Subcutaneous adipose tissue (tissue), 4 donors: ENCODE measurements around the gene DUXB. TPM values are rescaled to one million over a fixed set of nuclear protein-coding genes. Genes with fewer than 3 reads are reported as not detected.

Source experiments
- small RNA-seq: library from RNA; depleted of rRNA; stranded (forward); fragments of <200 nt; gene quantifications from one replicate; pipeline ENCODE3, GENCODE V24; 2016
- total RNA-seq, 4 donors: library from RNA; depleted of rRNA; stranded (reverse); fragments of >200 nt; gene quantifications; one replicate each; pipeline ENCODE4 v1.1.0, GENCODE V29; 2016
- TF ChIP-seq, protein P1 (sequence below): fragments of 450-650 bp; IDR thresholded peaks from one replicate; pipeline ENCODE4 v1.5.1; 2016; ENCODE audit warnings: low read depth, mild to moderate bottlenecking, control low read depth, antibody characterized with exemption, moderate library complexity

Gene DUXB
- total RNA-seq, 4 donors from 2014 or later: not detected

- TF ChIP-seq, protein P1, sequence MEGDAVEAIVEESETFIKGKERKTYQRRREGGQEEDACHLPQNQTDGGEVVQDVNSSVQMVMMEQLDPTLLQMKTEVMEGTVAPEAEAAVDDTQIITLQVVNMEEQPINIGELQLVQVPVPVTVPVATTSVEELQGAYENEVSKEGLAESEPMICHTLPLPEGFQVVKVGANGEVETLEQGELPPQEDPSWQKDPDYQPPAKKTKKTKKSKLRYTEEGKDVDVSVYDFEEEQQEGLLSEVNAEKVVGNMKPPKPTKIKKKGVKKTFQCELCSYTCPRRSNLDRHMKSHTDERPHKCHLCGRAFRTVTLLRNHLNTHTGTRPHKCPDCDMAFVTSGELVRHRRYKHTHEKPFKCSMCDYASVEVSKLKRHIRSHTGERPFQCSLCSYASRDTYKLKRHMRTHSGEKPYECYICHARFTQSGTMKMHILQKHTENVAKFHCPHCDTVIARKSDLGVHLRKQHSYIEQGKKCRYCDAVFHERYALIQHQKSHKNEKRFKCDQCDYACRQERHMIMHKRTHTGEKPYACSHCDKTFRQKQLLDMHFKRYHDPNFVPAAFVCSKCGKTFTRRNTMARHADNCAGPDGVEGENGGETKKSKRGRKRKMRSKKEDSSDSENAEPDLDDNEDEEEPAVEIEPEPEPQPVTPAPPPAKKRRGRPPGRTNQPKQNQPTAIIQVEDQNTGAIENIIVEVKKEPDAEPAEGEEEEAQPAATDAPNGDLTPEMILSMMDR: no peak
These were observed 54.2 kb downstream of the DUXB start for GRCh38 chr16:75647112-75647491.

DNA sequence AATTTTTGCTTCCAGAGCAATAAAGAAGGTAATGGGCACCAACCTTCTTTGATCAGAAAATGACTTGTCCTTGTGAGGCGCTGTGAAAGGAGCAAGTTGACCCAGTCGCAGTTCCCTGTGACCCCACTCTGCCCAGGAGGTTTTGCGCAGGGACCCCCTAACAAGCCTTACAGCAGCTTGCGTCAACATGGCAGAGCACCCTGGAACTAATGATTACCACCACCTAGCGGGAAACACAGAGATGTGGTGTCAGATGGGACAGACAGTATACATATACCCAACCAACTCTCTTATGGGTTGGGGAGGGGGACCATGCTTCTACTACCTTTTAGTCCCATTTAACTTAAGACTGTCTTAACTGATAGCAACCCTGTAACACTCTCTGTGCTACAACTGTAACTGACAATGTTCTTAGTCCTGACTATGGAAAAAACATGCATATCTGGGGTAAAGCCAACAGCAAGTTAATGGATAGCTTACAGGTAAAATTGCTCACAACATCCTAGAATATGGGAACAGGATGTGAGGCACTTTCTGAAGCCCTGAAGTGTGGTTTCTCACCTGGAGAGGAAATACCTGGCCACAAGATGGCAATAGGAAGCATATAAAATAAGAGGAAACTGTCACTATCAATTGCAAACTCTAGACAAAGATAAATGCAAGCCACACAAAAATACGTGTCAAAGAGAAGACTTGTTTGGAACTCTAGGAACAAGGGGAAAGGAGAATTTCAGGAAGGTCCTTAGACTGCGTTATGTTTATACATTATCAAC, 56.8 kb downstream of the DUXB start:
- TF ChIP-seq, protein P1: no peak

Small RNA genes lying within 50 kb of the gene (small RNA-seq; reads per million reads assigned to genes)
- not detected for gene RN7SL520P

Other genes starting within 250 kb of the DUXB start
- gene TMEM170A, start 236.8 kb downstream of the DUXB start, total RNA-seq: 10 to 100 TPM; 14.8 to 20.5 (median 18.0) TPM
- gene CHST6, start 206.0 kb downstream of the DUXB start, total RNA-seq: not detected
- gene CHST5, start 165.4 kb downstream of the DUXB start, total RNA-seq: under 1 TPM in 1 of 4 donors, not detected in 3; 0.19 TPM
- 1 to 10 TPM; 2.9 to 6.2 (median 4.7) TPM for gene TMEM231, start 145.2 kb downstream of the DUXB start, total RNA-seq
- gene GABARAPL2, start 135.1 kb downstream of the DUXB start, total RNA-seq: 100 to 1,000 TPM in 2 of 4 donors, 10 to 100 TPM in 2; 74.6 to 118 (median 105) TPM
- gene ADAT1, start 78.2 kb downstream of the DUXB start, total RNA-seq: 10 to 100 TPM; 31.3 to 57.1 (median 41.7) TPM
- 100 to 1,000 TPM in 3 of 4 donors, 10 to 100 TPM in 1; 89.6 to 135 (median 107) TPM for gene KARS1, start 53.8 kb downstream of the DUXB start, total RNA-seq
- gene TERF2IP, start 53.7 kb downstream of the DUXB start, total RNA-seq: 10 to 100 TPM; 49.1 to 91.6 (median 66.2) TPM
- gene CPHXL2, start 24.5 kb downstream of the DUXB start, total RNA-seq: not detected
- not detected for gene CPHXL, start 25.0 kb upstream of the DUXB start, total RNA-seq